ENCODE data around the gene MAGI1.
A peak's percentile ranks its signal among the peaks of the same experiment; 100 is the strongest.

Gene MAGI1

DNA sequence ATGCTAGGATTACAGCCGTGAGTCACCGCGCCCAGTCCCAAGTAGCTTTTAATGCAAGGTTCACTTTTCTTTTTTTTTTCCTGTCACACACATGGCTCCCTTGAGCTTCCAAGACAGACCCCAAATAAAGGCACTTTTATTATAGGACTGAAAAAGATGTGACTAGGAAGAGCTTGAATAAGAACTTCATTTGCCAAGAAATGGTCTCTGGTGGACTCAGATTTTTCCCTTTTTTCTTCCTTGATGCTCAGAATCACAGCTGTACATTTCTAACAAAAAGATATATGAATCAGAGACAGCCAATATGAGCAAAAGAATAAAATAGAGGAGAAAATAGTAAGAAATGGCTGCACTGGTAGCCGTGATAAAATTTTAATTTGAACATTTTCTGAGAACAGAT lies 337.2 kb downstream of the MAGI1 start:
- no peak for DNase-seq

DNA sequence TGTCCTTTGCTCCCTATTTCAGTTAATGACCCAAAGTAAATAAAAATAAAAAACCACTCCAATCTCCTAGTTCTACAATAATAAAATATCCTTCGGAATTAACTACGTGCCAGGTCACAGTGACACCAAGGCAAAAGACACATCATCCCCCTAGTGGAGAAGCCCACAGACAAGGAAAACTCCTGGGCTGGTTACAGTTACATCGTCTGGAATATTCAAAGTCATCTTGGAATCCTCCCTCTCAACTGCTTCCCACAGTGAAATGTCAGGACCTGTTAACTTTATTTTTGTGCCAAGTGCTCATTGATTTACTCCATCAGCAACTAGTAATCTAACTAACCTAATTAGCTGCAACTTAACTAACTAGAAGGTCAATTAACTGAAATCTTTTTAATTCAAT lies 349.3 kb downstream of the MAGI1 start:
- no peak for DNase-seq

DNA sequence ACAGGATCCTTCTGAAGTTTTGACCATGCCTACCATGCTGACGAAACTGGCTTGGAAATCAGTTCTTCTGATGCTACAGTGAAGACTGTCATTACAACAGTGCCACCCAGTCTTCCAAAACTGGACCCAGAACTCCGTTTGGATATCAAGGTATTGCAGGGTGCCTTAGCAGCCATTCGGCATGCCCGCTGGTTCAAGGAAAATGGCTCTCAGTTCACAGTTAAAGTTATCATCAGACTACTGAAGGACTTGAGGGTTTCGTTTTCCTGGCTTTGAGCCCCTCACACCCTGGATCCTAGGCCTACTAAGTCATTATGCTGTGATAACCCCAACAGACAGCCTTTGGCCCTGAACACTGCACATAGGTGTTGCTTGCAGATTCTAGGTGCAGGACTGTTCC lies 351.0 kb downstream of the MAGI1 start:
- DNase-seq, result no peak

DNA sequence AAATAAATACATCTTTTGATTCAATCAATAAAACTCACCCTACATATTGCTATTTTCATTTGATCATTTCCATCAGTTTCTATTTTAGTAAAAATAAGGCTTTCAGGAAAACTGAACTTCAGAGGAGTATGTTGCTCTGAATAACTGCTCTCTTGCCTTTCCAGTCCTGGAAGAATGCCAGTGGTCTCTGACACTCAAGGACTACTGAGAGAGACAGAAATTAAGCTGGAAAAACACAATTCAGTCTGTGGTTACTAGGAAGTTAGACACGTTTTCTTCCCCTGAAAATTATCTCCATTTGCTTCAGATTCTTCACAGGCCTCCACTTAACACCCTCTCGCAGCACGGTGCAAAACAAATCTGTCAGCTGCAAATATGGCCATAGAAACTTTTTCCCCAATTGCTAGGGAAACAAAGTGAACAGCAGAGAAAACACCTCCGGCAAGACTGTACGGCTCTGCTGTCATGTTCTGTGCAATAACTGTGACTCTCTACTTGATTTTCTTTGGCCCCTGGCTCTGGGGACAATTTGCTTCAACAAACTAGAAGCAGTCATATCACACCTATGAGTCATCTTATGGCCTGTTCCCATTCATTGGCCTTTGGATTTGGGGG lies 353.0 kb downstream of the MAGI1 start:
- DNase-seq, result no peak

DNA sequence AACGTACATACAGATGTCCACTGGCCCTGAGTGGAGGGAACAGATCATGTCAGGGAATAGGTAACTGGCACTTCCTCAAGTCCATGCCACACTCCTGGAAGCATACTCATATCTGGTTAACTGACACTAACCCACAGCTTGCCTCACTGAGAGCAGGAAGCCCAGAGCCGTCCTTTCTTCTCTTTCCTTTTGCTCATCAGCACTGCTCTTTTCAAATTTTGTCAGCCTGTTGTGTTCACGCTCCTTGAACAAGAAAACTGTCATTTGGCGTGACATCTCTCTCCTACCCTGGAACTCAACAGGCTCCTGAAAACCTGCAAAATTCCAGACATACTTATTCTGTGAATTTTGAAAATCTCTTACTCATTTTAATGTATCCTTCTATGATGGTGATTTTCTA lies 360.2 kb downstream of the MAGI1 start:
- no peak for DNase-seq

DNA sequence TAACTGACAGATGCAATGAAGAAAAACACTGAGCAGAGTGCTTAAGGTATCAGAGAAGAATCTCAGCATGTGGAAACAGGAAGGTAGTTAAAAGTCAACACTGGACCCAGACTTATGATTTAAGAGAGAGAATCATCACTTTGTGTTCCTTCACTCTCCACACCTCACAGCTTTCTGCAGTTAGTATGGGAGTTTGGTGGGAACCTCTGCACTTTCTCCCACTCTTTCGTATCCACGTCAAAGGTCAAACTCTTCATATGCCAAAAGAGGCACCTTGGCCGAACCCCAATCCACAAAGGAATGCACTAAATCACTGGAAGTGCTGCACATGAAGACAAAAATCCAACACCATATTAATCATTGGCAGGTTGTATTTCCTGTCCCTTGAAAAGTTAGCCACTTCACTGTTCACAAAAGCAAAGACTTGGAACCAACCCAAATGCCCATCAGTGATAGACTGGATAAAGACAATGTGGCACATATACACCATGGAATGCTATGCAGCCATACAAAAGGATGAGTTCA lies 361.2 kb downstream of the MAGI1 start:
- DNase-seq, result no peak

DNA sequence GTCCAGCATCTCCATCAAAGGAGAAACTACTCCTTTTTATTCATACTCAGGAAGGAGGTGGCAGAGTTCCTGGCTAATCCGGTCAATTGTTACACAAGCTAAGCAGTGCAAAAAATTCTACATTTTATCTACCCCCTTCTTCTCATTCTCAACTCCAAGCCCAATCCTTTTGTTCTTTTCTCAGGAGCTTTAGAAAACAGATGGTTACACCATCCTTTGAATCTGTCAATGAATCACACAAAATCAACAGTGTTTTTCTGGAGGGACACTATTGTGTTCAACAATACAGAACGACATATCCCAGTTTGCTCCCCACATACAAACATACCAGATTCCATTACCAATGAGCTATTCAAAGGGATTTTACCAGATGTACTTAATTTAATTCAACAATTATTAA lies 362.1 kb downstream of the MAGI1 start:
- DNase-seq, result no peak

DNA sequence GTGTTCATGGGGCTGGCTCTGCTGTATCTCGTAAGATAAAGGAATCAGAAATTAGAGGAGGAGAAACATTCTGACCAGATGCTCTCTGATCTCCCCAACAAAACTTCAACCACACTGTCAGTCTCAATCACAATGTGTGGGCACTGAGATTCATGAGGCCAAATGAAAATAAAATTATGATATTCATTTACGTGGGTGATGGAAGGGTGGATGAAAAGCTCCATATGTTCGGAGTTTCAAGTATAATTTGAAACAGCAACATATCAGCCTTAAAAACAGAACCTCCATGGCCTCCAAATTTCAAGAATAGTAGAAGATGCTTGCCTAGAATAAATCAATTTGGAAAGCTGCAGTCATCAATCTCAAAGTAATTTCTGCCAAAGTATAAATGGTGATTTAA lies 363.7 kb downstream of the MAGI1 start:
- DNase-seq, result no peak

DNA sequence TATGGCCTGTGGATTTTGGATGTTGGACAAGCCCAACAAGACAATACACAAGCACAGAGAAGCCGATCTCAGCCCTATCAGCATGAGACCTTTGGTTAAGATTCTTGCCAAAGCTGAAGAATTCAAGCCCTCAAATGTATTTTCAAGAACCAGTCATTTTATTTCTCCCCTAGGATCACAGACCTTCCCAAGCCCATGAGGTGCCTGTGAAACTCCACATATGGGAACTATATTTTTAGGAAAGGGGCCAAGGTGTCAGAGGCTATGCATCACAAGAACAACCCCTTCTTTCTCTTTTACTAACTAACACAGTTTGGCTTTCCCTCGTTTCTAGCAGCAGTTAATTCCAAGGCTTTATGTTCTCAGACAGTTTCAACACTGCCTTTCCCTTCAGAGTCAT lies 364.5 kb downstream of the MAGI1 start:
- DNase-seq, result no peak

DNA sequence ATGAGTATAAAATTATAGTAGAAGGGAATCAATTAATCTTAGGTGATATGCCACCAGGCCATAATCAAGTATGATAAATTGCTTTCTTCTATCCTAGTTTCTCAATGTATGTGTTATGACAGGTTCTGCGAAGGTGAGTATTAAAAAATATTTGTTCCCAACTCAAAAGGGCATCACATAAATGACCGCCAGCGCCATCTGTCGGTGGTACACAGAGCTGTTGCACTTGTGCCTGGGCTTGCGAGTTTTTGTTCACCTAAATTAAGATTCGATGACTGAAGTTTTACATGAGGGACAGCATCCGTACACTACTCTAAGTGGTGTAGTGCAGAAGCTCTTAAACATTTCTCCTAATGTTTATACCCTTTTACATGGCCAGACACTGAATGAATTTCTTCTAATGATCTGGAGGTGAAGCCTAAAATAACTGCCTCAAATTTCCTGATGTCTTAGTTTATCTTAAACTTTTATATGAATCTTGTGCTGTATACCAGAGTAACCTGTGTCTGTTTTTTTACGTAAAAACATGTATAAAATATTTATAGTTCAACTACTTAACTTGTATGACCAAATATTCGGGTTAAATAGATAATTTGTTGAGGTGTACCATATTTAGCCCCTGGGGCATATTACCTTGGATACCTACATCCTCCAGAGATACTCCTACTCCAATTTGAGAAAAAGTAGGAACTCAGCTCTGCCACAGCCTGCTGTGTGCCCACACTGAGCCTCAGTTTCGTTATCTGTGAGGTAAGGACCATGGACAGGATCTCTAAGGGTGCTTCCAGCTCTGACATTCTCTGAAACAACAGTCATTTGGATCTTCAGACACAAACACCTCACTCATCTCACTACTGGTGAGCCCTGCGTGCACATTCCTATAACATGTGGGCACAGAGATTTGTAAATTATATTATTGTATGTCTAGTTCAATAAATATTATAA lies 365.6 kb downstream of the MAGI1 start:
- peak; percentile 19 for DNase-seq

DNA sequence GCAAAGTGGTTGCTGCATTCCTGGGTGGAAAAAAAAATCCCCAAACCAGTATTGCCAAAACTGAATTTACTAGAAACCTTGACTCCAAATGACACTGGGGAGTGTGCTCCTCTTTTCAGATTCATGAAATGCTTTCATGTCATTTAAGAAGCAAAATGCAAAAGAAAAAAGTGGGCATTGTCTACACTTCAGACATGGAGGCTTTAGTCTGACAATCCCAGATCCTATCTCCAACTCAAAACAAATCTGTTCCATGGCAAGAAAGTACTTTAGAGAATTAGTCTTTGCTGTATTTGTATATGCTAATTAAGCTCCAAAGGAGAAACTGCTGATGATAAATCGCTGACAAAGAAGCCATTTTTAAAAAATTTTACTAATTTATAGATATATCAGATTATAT lies 366.7 kb downstream of the MAGI1 start:
- no peak for DNase-seq

DNA sequence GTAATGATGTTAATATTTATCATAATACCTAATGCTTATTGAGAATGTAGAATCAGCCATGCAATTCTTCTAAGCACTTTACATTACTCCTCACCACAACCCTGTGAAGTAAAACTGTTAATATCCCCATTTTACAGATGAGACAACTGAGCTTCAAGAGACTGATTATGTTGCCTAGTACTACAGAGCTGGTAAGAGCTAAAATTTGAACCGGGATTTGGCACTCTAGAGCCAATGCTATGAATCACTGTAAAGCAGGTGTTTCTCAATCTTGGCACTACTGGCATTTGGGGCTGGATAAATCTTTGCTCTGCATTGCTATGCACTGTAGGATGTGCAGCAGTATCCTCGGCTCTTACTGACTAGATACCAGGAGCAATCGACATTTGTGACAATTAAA lies 367.7 kb downstream of the MAGI1 start:
- no peak for DNase-seq

DNA sequence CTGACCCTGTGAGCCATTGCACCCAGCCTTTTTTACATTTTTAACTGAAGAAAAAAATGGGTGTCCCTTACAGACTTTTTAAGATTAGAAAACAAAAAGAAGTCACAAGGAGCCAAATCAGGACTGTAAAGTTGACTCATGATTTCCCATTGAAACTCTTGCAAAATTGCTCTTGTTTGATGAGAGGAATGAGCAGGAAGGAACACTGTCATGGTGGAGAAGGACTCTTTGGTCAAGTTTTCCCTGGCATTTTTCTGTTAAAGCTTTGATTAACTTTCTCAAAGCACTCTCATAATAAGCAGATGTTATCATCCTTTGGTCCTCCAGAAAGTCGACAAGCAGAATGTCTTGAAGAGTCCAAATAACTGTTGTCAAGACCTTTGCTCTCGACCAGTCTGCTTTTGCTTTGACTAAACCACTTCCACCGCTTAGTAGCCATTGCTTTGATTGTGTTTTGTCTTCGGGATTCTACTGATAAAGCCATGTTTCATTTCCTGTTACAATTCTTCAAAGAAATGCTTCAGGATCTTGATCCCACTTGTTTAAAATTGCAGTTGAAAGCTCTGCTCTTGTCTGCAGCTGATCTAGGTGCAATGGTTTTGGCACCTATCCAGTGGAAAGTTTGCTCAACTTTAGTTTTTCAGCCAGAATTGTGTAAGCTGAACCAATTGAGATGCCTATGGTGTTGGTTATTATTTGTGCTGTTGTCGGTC lies 369.4 kb downstream of the MAGI1 start:
- no peak for DNase-seq

DNA sequence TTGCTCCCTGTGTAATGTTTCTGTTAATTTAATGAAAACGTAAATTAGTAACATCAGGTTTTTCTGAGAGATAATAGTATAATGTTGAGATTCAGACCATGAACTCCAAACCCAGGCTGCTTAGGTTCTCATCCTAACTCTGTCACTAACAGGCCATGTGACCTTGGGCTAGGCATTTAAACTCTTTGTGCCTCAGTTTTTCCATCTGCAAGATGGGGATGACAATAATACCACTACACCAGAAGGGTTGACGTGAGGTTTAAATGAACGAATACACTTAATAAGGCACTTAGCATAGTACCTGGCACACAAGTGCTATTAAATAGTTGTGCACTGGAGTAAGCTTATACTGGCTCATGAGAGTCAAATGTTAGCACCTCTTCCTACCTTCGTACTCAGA lies 370.8 kb downstream of the MAGI1 start:
- DNase-seq, result no peak

DNA sequence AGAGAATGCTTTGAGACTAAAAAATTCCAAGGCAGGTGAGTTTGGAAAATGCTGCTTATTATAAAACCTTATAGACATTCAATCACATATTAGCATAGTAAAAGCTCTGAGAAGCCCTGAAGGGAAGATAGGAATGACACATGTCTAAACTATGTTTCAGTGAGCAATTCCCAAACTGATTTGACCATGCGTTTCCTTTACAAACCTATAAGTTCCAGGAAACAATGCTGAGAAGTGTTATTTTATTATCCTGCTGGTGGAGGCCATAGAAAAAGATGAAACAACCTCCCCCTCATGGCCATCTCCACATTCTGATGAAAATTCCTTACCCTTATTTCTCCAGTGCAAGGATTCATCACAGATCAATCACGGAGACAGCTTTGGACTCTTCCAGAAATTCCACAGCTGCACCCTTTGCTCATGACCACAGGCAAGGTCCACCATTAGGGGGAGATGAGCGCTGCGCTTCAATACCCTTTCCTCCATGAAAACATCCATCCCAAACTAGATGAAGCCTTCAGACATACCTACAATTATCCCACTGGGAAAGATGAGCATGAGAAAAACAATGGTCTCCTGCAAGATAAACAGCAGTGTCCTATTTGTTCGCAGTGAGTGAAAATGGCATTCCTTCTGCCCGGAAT lies 372.1 kb downstream of the MAGI1 start:
- DNase-seq, result no peak

DNA sequence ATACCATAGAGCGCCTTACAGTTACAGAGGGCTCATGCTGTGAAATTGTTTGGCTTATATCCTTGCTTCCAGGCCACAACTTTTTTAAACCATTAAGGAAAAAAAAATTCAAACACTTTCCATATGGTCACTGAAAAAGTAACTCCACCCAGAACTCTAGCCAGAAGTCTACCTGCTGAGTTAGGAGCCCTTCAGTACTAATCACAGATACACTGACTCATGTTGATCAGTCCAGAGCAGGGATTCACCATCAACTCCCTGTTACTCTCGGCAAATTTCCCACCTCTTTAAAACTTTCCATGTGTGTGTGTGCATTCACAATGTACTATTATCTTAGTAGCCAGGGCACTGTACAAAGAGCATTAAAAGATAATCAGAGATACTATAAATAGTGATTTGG lies 372.8 kb downstream of the MAGI1 start:
- DNase-seq, result no peak

DNA sequence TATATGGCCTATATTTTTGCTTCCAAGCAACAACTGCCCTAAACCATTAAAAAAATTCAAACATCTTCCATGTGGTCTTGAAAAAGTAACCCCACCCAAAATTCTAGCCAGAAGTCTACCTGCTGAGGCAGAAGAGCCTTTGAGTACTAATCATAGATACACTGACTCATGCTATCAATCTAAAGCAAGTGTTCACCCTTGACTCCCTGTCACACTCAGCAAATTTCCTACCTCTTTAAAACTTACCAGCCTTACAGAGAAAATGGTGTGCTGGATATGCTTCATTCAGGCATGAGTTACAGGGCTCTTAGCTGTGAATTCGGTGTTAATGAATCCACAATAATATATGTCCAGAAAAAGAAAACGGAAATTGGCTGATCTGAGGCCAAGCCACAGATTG lies 373.8 kb downstream of the MAGI1 start:
- no peak for DNase-seq

DNA sequence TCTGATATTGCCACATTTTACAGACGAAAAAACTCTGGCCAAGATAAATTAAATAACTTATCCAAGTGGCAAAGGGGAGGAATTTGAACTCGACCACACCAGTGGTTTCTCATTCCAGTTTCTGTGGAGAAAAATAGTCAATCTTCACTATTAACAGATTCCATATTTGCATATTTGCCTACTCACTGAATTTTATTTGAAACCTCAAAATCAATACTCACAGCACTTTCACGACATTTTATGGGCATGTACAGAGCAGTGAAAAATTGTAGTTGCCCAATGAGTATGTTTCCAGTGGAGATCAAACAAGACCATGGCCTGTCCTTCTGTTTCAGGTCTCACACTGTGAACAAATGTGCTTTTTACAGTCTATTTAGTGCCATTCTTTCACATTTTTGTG lies 374.3 kb downstream of the MAGI1 start:
- DNase-seq, result no peak

DNA sequence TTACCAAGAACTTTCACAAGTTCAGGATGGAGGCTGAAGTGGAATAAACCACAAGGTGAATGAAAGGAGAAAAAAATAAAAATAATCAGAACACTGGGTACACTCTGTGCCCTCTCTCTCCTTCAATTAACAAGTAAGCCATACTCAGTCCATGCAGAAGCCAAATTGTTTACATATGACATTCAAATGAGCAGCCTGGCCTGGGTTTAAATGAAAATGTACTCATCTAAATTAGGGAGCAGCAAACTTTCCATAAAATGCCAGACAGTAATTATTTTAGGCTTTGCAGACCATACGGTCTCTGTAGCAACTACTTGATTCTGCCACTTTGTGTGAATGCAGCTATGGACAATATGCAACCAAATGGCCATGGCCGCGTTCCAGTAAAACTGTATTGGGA lies 376.6 kb downstream of the MAGI1 start:
- no peak for DNase-seq

DNA sequence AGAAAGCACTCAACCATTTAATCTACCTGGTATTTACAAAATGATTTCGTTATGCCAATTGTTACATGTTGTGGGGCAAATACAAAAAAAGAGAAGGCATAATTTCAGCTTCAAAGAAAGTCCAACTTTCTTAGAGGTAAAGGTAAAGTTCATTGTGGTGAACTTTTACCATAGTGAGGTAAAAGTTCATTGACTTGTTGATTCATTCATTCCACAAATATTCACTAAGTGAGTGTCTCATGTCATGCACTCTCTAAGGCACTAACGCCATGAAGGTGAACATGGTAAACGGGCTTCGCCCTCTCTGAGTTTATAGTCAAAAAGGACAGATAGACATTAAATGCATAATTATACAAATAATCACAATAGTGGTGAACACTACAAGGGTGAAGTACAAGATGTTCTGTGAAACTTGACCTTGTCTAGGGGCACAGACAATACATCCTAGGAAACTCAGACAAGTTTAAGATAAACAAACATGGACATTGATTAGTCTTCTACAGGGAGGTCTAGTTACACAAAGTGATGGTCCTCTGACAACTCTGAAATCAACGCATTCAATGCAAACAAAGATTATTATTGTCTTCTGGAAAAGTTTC lies 378.6 kb downstream of the MAGI1 start:
- no peak for DNase-seq

DNA sequence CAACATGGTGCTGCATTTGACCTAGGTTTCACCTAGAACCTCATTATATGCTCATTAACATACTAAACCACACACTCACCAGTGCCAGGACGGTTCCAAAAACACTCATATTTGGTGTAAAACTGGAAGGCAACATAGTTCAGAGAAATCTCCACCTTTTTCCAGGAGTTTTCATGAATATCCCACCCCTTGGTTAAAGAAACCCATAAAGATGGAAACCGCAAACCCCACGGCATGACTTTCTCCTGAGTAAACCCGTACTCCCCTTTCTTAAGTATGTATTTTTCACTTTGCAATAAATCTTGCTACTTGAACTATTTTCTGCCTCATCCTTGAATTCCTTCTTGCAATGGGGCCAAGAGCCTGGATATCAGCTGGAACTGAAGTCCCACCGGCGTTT lies 379.3 kb downstream of the MAGI1 start:
- DNase-seq, result no peak

DNA sequence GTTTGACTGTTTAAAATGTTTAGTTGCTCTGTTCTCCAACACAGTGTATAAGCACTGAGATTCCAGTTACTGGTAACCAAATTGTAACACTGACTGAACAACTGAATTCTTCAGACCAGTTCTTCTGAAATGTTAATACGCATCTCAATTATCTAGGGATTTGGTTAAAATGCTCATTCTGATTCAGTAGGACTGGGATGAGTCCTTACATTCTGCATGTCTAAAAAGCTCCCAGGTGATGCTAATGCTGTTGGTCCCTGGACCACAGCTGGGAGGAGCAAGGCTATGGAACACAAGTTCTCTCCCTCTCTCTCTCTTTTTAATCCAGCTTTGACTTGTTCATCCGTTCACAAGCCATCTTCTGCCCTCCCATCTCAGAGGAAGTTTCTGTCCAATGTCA lies 380.3 kb downstream of the MAGI1 start:
- DNase-seq, result no peak

DNA sequence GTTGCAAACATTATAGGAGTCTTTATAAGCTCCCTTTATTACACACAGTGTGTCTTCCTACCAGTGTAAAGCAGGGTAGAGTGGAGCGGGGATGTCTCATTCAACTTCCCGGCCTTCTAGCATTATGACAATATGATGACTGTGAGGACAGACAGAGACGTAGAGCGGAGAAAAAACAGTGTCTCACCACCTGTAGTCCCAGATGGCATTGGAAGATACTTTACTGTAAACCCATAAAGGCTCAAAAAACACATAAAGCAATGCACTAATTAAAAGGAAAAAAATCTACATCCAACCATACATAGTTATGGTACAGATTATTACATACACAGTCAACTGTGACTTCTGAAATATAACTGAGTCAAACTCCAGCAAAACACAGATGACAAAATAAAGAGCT lies 383.7 kb downstream of the MAGI1 start:
- DNase-seq, result peak; percentile 55

Data from NCI-H2171 treated with DMSO at 0.1 percent for 48 hours (cell line).